Activated naive CD4-positive, alpha-beta T cell treated with anti-CD3 and anti-CD28 coated beads for 36 hours (primary cell): ENCODE measurements around the gene ALAD. TPM values are rescaled to one million over a fixed set of nuclear protein-coding genes. Genes with fewer than 3 reads are reported as not detected.
"Not testable (repeated sequence)": the region's sequence is repeated elsewhere in the genome, so short reads cannot be mapped to it uniquely, and the experiment has no call there.

Source experiments
- CTCF ChIA-PET: fragments of 350-600 bp; sonication (Branson Sonifier 250); formaldehyde crosslinking; loops from one replicate; lab custom pipeline; 2021; ENCODE audit warnings: antibody characterized with exemption; lab: Charles Lee
- DNase-seq: peaks from one replicate; pipeline ENCODE4 v3.0.0-alpha.2; 2020
- H3K27ac Mint-ChIP-seq: one replicate; pipeline ENCODE4 v1.8.0; 2021; ENCODE audit warnings: mild to moderate bottlenecking, mixed read lengths
- H3K27me3 Mint-ChIP-seq: one replicate; pipeline ENCODE4 v1.8.0; 2021; ENCODE audit warnings: low read depth, mixed read lengths
- H3K36me3 Mint-ChIP-seq: one replicate; pipeline ENCODE4 v1.8.0; 2021; ENCODE audit warnings: low read depth, mixed read lengths
- H3K4me1 Mint-ChIP-seq: one replicate; pipeline ENCODE4 v1.8.0; 2021; ENCODE audit warnings: low read depth, mixed read lengths
- H3K4me3 Mint-ChIP-seq: one replicate; pipeline ENCODE4 v1.8.0; 2021; ENCODE audit warnings: mild to moderate bottlenecking, moderate library complexity, mixed read lengths
- H3K9me3 Mint-ChIP-seq: one replicate; pipeline ENCODE4 v1.8.0; 2021; ENCODE audit warnings: mixed read lengths
- intact Hi-C: fragments of 100-400 bp; cut with micrococcal nuclease; formaldehyde crosslinking; loops from one replicate; pipeline ENCODE4 v1.15.1; 2023
- total RNA-seq, 2 experiments: library from RNA; stranded (reverse); gene quantifications; one replicate each; pipeline ENCODE4 v1.2.3, GENCODE V29; 2021

Gene ALAD
- 10 to 100 TPM; 16.1 to 17.7 TPM for total RNA-seq

GRCh38 chr9:113401027-113401792 is at the start of gene ALAD:
TSS of gene ALAD (minus strand) at chr9:113401284. CDS start at chr9:113393559, 7,725 bp downstream.
- DNase-seq, result peak; percentile 99
- intact Hi-C loops, result loop anchor here (2.0 kb wide), 7 partner anchors 24 to 258 kb away; partner anchors contain the start of genes CDC26, FKBP15, HDHD3 and PRPF4
- Mint-ChIP-seq H3K36me3 (no peaks in the 10 kb centered on the region), H3K4me3 (peak within 1 kb of the TSS; percentile 93), H3K27me3 (no peaks in the 10 kb centered on the region), H3K9me3 (no peaks in the 10 kb centered on the region), H3K4me1 (peaks cover 20% of the 10 kb centered on the region), H3K27ac (no peak within 1 kb of the TSS)
- CTCF ChIA-PET, result interaction anchor here (0.5 to 6.7 kb wide), 23 partner anchors 9 to 255 kb away, joined by 3 to 61 read pairs (median 4); partner anchors contain the start of genes C9orf43, CDC26, POLE3 and PRPF4

- H3K27me3 Mint-ChIP-seq, result no peaks in the 10 kb centered on the region
- intact Hi-C loops, result no loop called here
- DNase-seq, result no peak
- H3K27ac Mint-ChIP-seq, result no peak overlapping the region
- no peaks in the 10 kb centered on the region for H3K36me3 Mint-ChIP-seq
- no peak overlapping the region for H3K4me3 Mint-ChIP-seq
- no peaks in the 10 kb centered on the region for H3K9me3 Mint-ChIP-seq
- CTCF ChIA-PET, result interaction anchor here (7.0 kb wide), 1 partner anchor 207 kb away, joined by 175 read pairs; no protein-coding TSS in a partner anchor
- H3K4me1 Mint-ChIP-seq, result no peaks in the 10 kb centered on the region
Observed at GRCh38 chr9:113449376-113449775, 48.3 kb upstream of the ALAD start.

- peak; percentile 22 for DNase-seq
- Mint-ChIP-seq H3K27ac (no peak overlapping the region), H3K4me3 (no peak overlapping the region), H3K27me3 (no peaks in the 10 kb centered on the region), H3K4me1 (no peaks in the 10 kb centered on the region), H3K36me3 (no peaks in the 10 kb centered on the region), H3K9me3 (no peaks in the 10 kb centered on the region)
- CTCF ChIA-PET, result interaction anchor here (0.6 to 7.0 kb wide), 25 partner anchors 9 to 754 kb away, joined by 3 to 175 read pairs (median 5); partner anchors contain the start of genes CDC26 and PRPF4
- intact Hi-C loops, result loop anchor here (1.0 to 2.0 kb wide), 7 partner anchors 66 to 212 kb away; no protein-coding TSS in a partner anchor
Observed at GRCh38 chr9:113446323-113446740, 45.2 kb upstream of the ALAD start.

- Mint-ChIP-seq H3K4me3 (no peak overlapping the region), H3K27me3 (no peaks in the 10 kb centered on the region), H3K27ac (no peak overlapping the region), H3K36me3 (no peaks in the 10 kb centered on the region), H3K4me1 (no peaks in the 10 kb centered on the region), H3K9me3 (no peaks in the 10 kb centered on the region)
- intact Hi-C loops, result no loop called here
- CTCF ChIA-PET, result interaction anchor here (0.6 to 7.0 kb wide), 8 partner anchors 19 to 216 kb away, joined by 3 to 175 read pairs (median 8); partner anchors contain the start of genes CDC26 and PRPF4
- no peak for DNase-seq
Observed at GRCh38 chr9:113444736-113445135, 43.7 kb upstream of the ALAD start.

GRCh38 chr9:113437716-113438115 is 36.6 kb upstream of the ALAD start:
- intact Hi-C loops, H3K9me3 Mint-ChIP-seq, DNase-seq, H3K4me1 Mint-ChIP-seq, H3K36me3 Mint-ChIP-seq, H3K27ac Mint-ChIP-seq, H3K27me3 Mint-ChIP-seq, H3K4me3 Mint-ChIP-seq, CTCF ChIA-PET: not testable (repeated sequence)

GRCh38 chr9:113436728-113437515 is 35.8 kb upstream of the ALAD start:
- Mint-ChIP-seq H3K4me1 (no peaks in the 10 kb centered on the region), H3K27me3 (no peaks in the 10 kb centered on the region), H3K36me3 (no peaks in the 10 kb centered on the region), H3K4me3 (no peak overlapping the region), H3K9me3 (no peaks in the 10 kb centered on the region), H3K27ac (no peak overlapping the region)
- intact Hi-C loops, result no loop called here
- CTCF ChIA-PET, result interaction anchor here (0.7 to 1.2 kb wide), 3 partner anchors 165 to 221 kb away, joined by 3 to 4 read pairs (median 4); no protein-coding TSS in a partner anchor
- no peak for DNase-seq

GRCh38 chr9:113431191-113431590 is 30.1 kb upstream of the ALAD start:
- no peaks in the 10 kb centered on the region for H3K9me3 Mint-ChIP-seq
- DNase-seq, result no peak
- intact Hi-C loops, result no loop called here
- no peak overlapping the region for H3K27ac Mint-ChIP-seq
- CTCF ChIA-PET, result interaction anchor here (0.6 to 1.3 kb wide), 3 partner anchors 29 to 318 kb away, joined by 3 to 4 read pairs (median 3); no protein-coding TSS in a partner anchor
- H3K36me3 Mint-ChIP-seq, result no peaks in the 10 kb centered on the region
- no peaks in the 10 kb centered on the region for H3K4me1 Mint-ChIP-seq
- peaks cover 4% of the 10 kb centered on the region for H3K27me3 Mint-ChIP-seq
- H3K4me3 Mint-ChIP-seq, result no peak overlapping the region

GRCh38 chr9:113428062-113428615 is 27.1 kb upstream of the ALAD start:
- intact Hi-C loops, result no loop called here
- Mint-ChIP-seq H3K9me3 (no peaks in the 10 kb centered on the region), H3K4me3 (no peak overlapping the region), H3K36me3 (no peaks in the 10 kb centered on the region), H3K27me3 (peaks cover 4% of the 10 kb centered on the region), H3K4me1 (no peaks in the 10 kb centered on the region), H3K27ac (no peak overlapping the region)
- DNase-seq, result no peak
- CTCF ChIA-PET, result no interaction called here

- no peaks in the 10 kb centered on the region for H3K4me1 Mint-ChIP-seq
- no peaks in the 10 kb centered on the region for H3K9me3 Mint-ChIP-seq
- peaks cover 4% of the 10 kb centered on the region for H3K27me3 Mint-ChIP-seq
- DNase-seq, result no peak
- no peaks in the 10 kb centered on the region for H3K36me3 Mint-ChIP-seq
- intact Hi-C loops, result no loop called here
- no peak overlapping the region for H3K27ac Mint-ChIP-seq
- H3K4me3 Mint-ChIP-seq, result no peak overlapping the region
- CTCF ChIA-PET, result no interaction called here
Observed at GRCh38 chr9:113427629-113428028, 26.5 kb upstream of the ALAD start.

GRCh38 chr9:113426701-113427100 is 25.6 kb upstream of the ALAD start:
- Mint-ChIP-seq H3K27ac (peak overlapping the region; percentile 2), H3K9me3 (no peaks in the 10 kb centered on the region), H3K27me3 (peaks cover 4% of the 10 kb centered on the region), H3K36me3 (no peaks in the 10 kb centered on the region), H3K4me1 (no peaks in the 10 kb centered on the region), H3K4me3 (no peak overlapping the region)
- CTCF ChIA-PET, result interaction anchor here (0.8 to 1.0 kb wide), 3 partner anchors 18 to 228 kb away, joined by 3 to 4 read pairs (median 3); no protein-coding TSS in a partner anchor
- intact Hi-C loops, result no loop called here
- no peak for DNase-seq

GRCh38 chr9:113425072-113425471 is 24.0 kb upstream of the ALAD start:
- H3K4me3 Mint-ChIP-seq, result no peak overlapping the region
- no peaks in the 10 kb centered on the region for H3K4me1 Mint-ChIP-seq
- CTCF ChIA-PET, result no interaction called here
- no peak overlapping the region for H3K27ac Mint-ChIP-seq
- intact Hi-C loops, result no loop called here
- H3K36me3 Mint-ChIP-seq, result no peaks in the 10 kb centered on the region
- no peaks in the 10 kb centered on the region for H3K9me3 Mint-ChIP-seq
- peaks cover 4% of the 10 kb centered on the region for H3K27me3 Mint-ChIP-seq
- DNase-seq, result no peak

GRCh38 chr9:113421726-113422125 is 20.6 kb upstream of the ALAD start:
- Mint-ChIP-seq H3K4me1 (no peaks in the 10 kb centered on the region), H3K4me3 (no peak overlapping the region), H3K27ac (no peak overlapping the region), H3K36me3 (no peaks in the 10 kb centered on the region), H3K9me3 (no peaks in the 10 kb centered on the region), H3K27me3 (peaks cover 4% of the 10 kb centered on the region)
- no peak for DNase-seq
- intact Hi-C loops, result no loop called here
- CTCF ChIA-PET, result interaction anchor here (0.7 to 1.5 kb wide), 3 partner anchors 12 to 167 kb away, joined by 3 to 4 read pairs (median 3); partner anchors contain the start of genes ALAD and POLE3
